ENCODE measurements around the gene BLOC1S6. TPM values are rescaled to one million over a fixed set of nuclear protein-coding genes. Genes with fewer than 3 reads are reported as not detected.
A peak's percentile ranks its signal among the peaks of the same experiment; 100 is the strongest.

BLOC1S6 gene
- total and polyA plus RNA-seq, 12 donors = 8.6 to 33.9 (median 28.0) TPM

DNA sequence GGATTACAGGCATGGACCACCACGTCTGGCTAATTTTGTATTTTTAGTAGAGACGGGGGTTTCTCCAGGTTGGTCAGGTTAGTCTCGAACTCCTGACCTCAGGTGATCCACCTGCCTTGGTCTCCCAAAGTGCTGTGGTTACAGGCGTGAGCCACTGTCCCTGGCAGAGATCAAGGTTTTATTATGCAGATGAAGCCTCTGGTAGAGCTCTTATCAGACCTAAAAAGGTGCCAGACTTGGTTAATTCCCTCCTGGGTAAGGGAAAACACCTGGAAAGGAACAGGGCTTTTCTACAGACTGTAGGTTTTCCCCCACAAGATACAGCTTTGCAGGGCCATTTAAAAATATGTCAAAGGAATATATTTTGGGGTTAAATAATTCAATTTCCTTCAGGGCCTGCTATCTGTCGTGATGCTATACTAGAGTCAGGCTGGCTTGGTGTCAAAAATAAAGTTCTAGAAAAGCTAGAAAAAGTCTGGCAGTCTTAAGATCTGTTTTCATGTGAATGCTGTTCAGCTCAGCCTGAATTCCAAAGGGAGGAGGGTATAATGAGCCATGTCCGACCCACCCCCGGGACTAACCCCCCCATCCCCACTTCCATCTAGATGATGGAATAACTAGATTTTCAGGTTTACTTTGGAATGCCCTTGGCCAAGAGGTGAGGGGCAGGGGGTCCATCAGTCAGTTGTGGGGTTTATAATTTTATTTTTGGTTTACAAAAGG, 1.9 kb upstream of the BLOC1S6 start:
- ATAC-seq (no peak), DNase-seq (no peak)
- TF ChIP-seq, protein P1, sequence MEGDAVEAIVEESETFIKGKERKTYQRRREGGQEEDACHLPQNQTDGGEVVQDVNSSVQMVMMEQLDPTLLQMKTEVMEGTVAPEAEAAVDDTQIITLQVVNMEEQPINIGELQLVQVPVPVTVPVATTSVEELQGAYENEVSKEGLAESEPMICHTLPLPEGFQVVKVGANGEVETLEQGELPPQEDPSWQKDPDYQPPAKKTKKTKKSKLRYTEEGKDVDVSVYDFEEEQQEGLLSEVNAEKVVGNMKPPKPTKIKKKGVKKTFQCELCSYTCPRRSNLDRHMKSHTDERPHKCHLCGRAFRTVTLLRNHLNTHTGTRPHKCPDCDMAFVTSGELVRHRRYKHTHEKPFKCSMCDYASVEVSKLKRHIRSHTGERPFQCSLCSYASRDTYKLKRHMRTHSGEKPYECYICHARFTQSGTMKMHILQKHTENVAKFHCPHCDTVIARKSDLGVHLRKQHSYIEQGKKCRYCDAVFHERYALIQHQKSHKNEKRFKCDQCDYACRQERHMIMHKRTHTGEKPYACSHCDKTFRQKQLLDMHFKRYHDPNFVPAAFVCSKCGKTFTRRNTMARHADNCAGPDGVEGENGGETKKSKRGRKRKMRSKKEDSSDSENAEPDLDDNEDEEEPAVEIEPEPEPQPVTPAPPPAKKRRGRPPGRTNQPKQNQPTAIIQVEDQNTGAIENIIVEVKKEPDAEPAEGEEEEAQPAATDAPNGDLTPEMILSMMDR (IDR thresholded peaks at IDR 0.05) = no peak
- intact Hi-C loops (cut with DNase I) = loop anchor here in 3 of 10 donors (5.0 to 10.0 kb wide), 4 partner anchors 50 to 183 kb away; partner anchors contain the start of genes SLC30A4 (in 2 of the 3) and SQOR (in 1 of the 3)
- Histone ChIP-seq H3K4me1 (peaks cover 10 to 48% (median 35%) of the 10 kb centered on the region in 9 donors), H3K4me3 (no peak overlapping the region), H3K27me3 (peaks cover 0 to 2% (median 0%) of the 10 kb centered on the region in 7 donors), H3K36me3 (no peaks in the 10 kb centered on the region), H3K27ac (no peak overlapping the region), H3K9me3 (no peaks in the 10 kb centered on the region)
- WGBS, 2 donors = 73 to 78% methylated on average over 7 of the region's 7 CpGs

DNA sequence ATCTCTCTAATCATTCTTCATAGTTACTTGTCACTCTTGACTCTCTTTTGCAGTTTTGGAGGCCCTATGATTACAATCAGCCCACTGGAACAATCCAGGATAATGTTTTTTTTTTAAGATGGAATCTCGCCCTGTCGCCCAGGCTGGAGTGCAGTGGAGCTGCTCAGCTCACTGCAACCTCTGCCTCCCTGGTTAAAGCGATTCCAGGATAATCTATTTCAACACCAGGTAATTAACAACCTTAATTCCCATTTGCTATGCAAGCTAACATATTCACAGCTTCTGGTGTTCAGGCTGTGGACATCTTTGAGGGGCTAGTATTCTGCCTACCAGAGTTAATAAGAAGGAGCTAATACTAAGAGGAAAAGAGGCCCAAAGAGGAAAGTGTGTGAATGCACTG, 1.1 kb upstream of the BLOC1S6 start:
- 77 to 80% methylated on average over 3 of the region's 3 CpGs for WGBS, 2 donors
- peak overlapping the region in 9 of 10 donors; percentile 72 to 99 (median 81) for H3K4me3 ChIP-seq
- peaks cover 10 to 57% (median 44%) of the 10 kb centered on the region in 9 donors for H3K4me1 ChIP-seq
- no peaks in the 10 kb centered on the region for H3K9me3 ChIP-seq
- intact Hi-C loops (cut with DNase I) = loop anchor here in 6 of 10 donors (2.0 to 10.0 kb wide), 6 partner anchors 49 to 184 kb away; partner anchors contain the start of genes SLC30A4 (in 5 of the 6) and SQOR (in 2 of the 6)
- H3K27me3 ChIP-seq = peaks cover 0 to 2% (median 0%) of the 10 kb centered on the region in 7 donors
- H3K36me3 ChIP-seq = no peaks in the 10 kb centered on the region
- TF ChIP-seq, protein P1 (IDR thresholded peaks at IDR 0.05) = no peak
- DNase-seq (no peak), ATAC-seq (no peak)
- H3K27ac ChIP-seq = peak overlapping the region in 9 of 10 donors; percentile 95 to 99 (median 97)

- peaks cover 10 to 62% (median 45%) of the 10 kb centered on the region in 9 donors for H3K4me1 ChIP-seq
- DNase-seq (no peak), ATAC-seq (peak in 3 of 8 donors; percentile 2 to 8 (median 2))
- no peaks in the 10 kb centered on the region for H3K9me3 ChIP-seq
- H3K36me3 ChIP-seq = no peaks in the 10 kb centered on the region
- peak overlapping the region; percentile 72 to 99 (median 80) for H3K4me3 ChIP-seq
- H3K27ac ChIP-seq = peak overlapping the region; percentile 95 to 99 (median 97)
- TF ChIP-seq, protein P1 (IDR thresholded peaks at IDR 0.05) = no peak
- peaks cover 0 to 2% (median 0%) of the 10 kb centered on the region in 7 donors for H3K27me3 ChIP-seq
- 1% methylated on average over 14 of the region's 14 CpGs for WGBS, 2 donors
- intact Hi-C loops (cut with DNase I) = loop anchor here in 7 of 10 donors (1.0 to 10.0 kb wide), 7 partner anchors 48 to 184 kb away; partner anchors contain the start of genes SLC30A4 (in 7 of the 7) and SQOR (in 2 of the 7)
Observed at GRCh38 chr15:45586601-45587094, 531 bp upstream of the BLOC1S6 start.

- TF ChIP-seq, protein P1 (IDR thresholded peaks at IDR 0.05) = no peak
- Histone ChIP-seq H3K9me3 (no peaks in the 10 kb centered on the region), H3K27ac (peak overlapping the region; percentile 95 to 99 (median 97)), H3K4me1 (peaks cover 10 to 64% (median 49%) of the 10 kb centered on the region in 9 donors), H3K36me3 (peaks cover 0 to 11% (median 0%) of the 10 kb centered on the region in 9 donors), H3K27me3 (no peaks in the 10 kb centered on the region), H3K4me3 (peak overlapping the region; percentile 72 to 99 (median 80))
- ATAC-seq (no peak), DNase-seq (no peak)
- WGBS, 2 donors = 0% methylated on average over 4 of the region's 4 CpGs
- intact Hi-C loops (cut with DNase I) = loop anchor here in 7 of 10 donors (1.0 to 10.0 kb wide), 7 partner anchors 47 to 186 kb away; partner anchors contain the start of genes SLC30A4 (in 7 of the 7) and SQOR (in 2 of the 7)
Observed at GRCh38 chr15:45587863-45588170, 638 bp downstream of the BLOC1S6 start.

Measured in heart right ventricle (tissue), 16 donors.